Prostate gland (tissue), 2 donors: ENCODE measurements around the gene JAKMIP2. TPM values are rescaled to one million over a fixed set of nuclear protein-coding genes. Genes with fewer than 3 reads are reported as not detected.
"Not testable (repeated sequence)": the region's sequence is repeated elsewhere in the genome, so short reads cannot be mapped to it uniquely, and the experiment has no call there.

Experiments used
- DNase-seq: peaks from one replicate; pipeline ENCODE4 v3.0.0-alpha.2; 2019; ENCODE audit warnings: low spot score
- H3K27ac ChIP-seq, 2 donors: fragments of 200-600 bp; sonication (generic); 2 replicates each; pipeline ENCODE4 v1.5.1; 2017 to 2019
- H3K27me3 ChIP-seq: fragments of 200-600 bp; sonication (generic); replicated peaks from 2 replicates; pipeline ENCODE4 v1.5.1; 2019; ENCODE audit not compliant: insufficient read depth
- H3K36me3 ChIP-seq, 2 donors: fragments of 200-600 bp; sonication (generic); 1 replicate in 1 of 2; 2 replicates in 1 of 2; pipeline versions ENCODE4 v1.5.1 to v1.8.1; 2017 to 2019
- H3K4me1 ChIP-seq: fragments of 200-600 bp; sonication (generic); replicated peaks from 2 replicates; pipeline ENCODE4 v1.5.1; 2019
- H3K4me3 ChIP-seq, 2 donors: fragments of 200-600 bp; sonication (generic); 2 replicates each; pipeline ENCODE4 v1.5.1; 2017 to 2019
- H3K9me3 ChIP-seq: fragments of 200-600 bp; sonication (generic); 2 replicates; pipeline ENCODE4 v1.5.1; 2017
- POLR2A ChIP-seq: fragments of 450-650 bp; IDR thresholded peaks from one replicate; pipeline ENCODE4 v1.6.1; 2016; ENCODE audit warnings: antibody characterized with exemption, mild to moderate bottlenecking
- POLR2AphosphoS5 ChIP-seq: sonication (generic); formaldehyde crosslinking; IDR thresholded peaks from one replicate; pipeline ENCODE4 v1.6.1; 2017; ENCODE audit warnings: antibody characterized with exemption
- WGBS: methylation state at CpG from one replicate; pipeline ENCODE4 v1.1.5; 2018; 5-methylcytosine and 5-hydroxymethylcytosine counted together
- intact Hi-C: fragments of 100-400 bp; cut with DNase I; formaldehyde crosslinking; loops from one replicate; pipeline ENCODE4 v1.14.2; 2022
- total RNA-seq, 2 donors: library from RNA; depleted of rRNA; stranded (reverse); fragments of >200 nt; gene quantifications; one replicate each; pipeline ENCODE4 v1.1.0, GENCODE V29; 2016
- TF ChIP-seq, protein P1 (sequence below), 4 experiments: fragments of 200-600 bp in 2 of 4; fragments of 450-650 bp in 2 of 4; sonication (generic) in 2 of 4; IDR thresholded peaks; 1 replicate in 3 of 4; 2 replicates in 1 of 4; pipeline ENCODE4 v1.5.1; 2016 to 2019; ENCODE audit warnings: antibody characterized with exemption in 4 of 4, mild to moderate bottlenecking in 2 of 4, moderate library complexity in 2 of 4

The JAKMIP2 gene
- total RNA-seq, 2 donors from 2014 or later, result 0.85 to 1.2 TPM

DNA sequence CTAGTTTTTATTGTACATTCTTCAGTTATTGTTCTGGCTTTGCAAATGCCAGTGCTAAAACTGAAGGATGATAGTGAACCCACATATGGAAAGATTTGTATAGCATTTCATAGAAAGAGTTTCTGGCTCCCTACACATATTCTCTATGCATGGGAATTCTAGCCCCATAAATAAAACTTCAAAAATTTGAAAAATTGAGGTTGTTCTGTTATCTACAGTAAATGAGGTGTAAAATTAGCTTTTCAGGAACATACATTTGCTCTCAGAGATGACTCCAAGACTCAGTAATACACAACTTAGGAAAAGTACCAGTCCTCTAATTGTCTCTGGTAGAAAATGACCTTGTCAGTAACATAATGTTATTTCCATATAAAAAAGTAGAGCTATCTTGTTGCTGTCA is 192.4 kb downstream of the JAKMIP2 start:
- H3K27ac ChIP-seq, result no peak overlapping the region
- no peak for TF ChIP-seq POLR2AphosphoS5
- TF ChIP-seq, protein P1, sequence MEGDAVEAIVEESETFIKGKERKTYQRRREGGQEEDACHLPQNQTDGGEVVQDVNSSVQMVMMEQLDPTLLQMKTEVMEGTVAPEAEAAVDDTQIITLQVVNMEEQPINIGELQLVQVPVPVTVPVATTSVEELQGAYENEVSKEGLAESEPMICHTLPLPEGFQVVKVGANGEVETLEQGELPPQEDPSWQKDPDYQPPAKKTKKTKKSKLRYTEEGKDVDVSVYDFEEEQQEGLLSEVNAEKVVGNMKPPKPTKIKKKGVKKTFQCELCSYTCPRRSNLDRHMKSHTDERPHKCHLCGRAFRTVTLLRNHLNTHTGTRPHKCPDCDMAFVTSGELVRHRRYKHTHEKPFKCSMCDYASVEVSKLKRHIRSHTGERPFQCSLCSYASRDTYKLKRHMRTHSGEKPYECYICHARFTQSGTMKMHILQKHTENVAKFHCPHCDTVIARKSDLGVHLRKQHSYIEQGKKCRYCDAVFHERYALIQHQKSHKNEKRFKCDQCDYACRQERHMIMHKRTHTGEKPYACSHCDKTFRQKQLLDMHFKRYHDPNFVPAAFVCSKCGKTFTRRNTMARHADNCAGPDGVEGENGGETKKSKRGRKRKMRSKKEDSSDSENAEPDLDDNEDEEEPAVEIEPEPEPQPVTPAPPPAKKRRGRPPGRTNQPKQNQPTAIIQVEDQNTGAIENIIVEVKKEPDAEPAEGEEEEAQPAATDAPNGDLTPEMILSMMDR (IDR thresholded peaks at IDR 0.05), result no peak
- DNase-seq, result no peak
- H3K27me3 ChIP-seq, result no peaks in the 10 kb centered on the region
- H3K4me1 ChIP-seq, result no peaks in the 10 kb centered on the region
- H3K4me3 ChIP-seq, result no peak overlapping the region
- H3K36me3 ChIP-seq, result no peaks in the 10 kb centered on the region
- H3K9me3 ChIP-seq, result no peaks in the 10 kb centered on the region
- intact Hi-C loops, result no loop called here

DNA sequence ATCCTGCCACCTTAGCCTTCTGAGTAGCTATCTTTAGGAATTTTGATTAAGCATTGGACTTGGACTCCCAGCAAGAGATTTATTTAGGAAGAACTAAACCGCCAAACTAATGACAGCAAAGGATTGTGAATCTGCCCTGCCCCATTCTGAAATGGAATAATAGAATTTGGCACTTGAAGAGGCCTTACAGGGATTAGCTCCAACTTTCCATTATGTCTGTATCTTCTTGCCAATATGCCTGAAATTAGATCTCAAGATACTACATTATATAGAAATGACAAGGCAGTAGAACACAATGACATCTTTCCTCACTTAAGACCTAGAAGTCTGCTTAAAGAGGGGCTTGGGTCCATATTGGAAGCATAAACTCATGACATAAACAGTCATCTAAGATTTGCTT is 195.7 kb downstream of the JAKMIP2 start:
- no peak for DNase-seq
- Histone ChIP-seq H3K9me3 (no peaks in the 10 kb centered on the region), H3K27me3 (no peaks in the 10 kb centered on the region), H3K36me3 (no peaks in the 10 kb centered on the region), H3K27ac (no peak overlapping the region), H3K4me1 (no peaks in the 10 kb centered on the region), H3K4me3 (no peak overlapping the region)
- intact Hi-C loops, result no loop called here
- WGBS, result 73% methylated on average over 1 of the region's 1 CpG
- TF ChIP-seq, protein P1 (IDR thresholded peaks at IDR 0.05), result no peak
- no peak for TF ChIP-seq POLR2AphosphoS5
- TF ChIP-seq POLR2A, result no peak

DNA sequence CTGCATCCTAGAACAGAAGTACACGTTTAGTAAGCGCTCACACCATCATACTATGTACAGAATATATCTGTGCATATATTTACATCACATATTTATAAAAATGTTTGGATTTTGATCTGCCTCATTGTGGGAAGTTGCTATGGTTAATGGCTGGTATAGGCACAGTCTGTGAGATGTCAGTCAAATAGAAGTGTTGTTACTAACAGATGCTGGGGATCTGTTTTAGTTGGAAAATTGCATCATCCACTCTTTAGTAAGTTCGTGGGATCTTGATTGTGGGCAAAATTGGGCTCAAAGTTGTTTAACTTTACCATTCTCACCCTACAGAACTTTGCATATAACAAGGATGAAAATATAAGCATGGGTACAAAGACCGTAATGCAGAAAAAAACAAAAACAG is 196.3 kb downstream of the JAKMIP2 start:
- Histone ChIP-seq H3K27ac (no peak overlapping the region), H3K9me3 (no peaks in the 10 kb centered on the region), H3K4me1 (no peaks in the 10 kb centered on the region), H3K4me3 (no peak overlapping the region), H3K36me3 (no peaks in the 10 kb centered on the region), H3K27me3 (no peaks in the 10 kb centered on the region)
- WGBS, result 95% methylated on average over 4 of the region's 4 CpGs
- intact Hi-C loops, result no loop called here
- TF ChIP-seq, protein P1 (IDR thresholded peaks at IDR 0.05), result no peak
- no peak for TF ChIP-seq POLR2A
- no peak for TF ChIP-seq POLR2AphosphoS5
- no peak for DNase-seq

DNA sequence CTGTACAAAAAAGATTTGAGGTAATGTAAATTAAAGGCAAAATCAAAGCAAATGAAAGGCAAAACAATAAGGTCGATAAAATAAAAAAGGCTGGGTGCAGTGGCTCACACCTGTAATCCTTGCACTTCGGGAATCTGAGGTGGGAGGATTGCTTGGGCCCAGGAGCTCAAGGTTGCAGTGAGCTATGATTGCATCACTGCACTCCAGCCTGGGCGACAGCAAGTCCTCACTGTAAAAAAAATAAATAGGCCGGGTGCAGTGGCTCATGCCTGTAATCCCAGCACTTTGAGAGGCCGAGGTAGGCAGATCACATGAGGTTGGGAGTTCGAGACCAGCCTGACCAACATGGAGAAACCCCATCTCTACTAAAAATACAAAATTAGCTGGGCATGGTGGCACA is 200.3 kb downstream of the JAKMIP2 start:
- intact Hi-C loops, result not testable (repeated sequence)

DNA sequence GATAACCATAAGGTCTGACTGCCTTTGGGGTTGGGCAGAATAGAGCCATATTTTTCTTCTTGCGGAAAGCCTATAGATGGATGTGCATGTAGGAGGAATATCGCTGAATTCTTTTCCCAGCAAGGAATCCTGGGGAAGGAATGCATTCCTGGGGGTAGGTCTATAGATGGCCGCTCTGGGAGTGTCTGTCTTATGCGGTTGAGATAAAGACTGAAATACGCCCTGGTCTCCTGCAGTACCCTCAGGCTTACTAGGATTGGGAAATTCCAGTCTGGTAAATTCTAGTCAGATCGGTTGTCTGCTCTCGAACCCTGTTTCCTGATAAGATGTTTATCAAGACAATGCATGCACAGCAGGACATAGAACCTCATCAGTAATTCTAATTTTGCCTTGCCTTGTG is 202.1 kb downstream of the JAKMIP2 start:
- DNase-seq, H3K4me3 ChIP-seq, H3K36me3 ChIP-seq, intact Hi-C loops, H3K27me3 ChIP-seq, H3K9me3 ChIP-seq, H3K4me1 ChIP-seq, H3K27ac ChIP-seq: not testable (repeated sequence)
- WGBS, result 93% methylated on average over 7 of the region's 7 CpGs

More for the DNA sequence above, 200.3 kb downstream of the JAKMIP2 start:
- not testable (repeated sequence) for H3K4me3 ChIP-seq, H3K9me3 ChIP-seq, H3K36me3 ChIP-seq, DNase-seq, H3K4me1 ChIP-seq, H3K27ac ChIP-seq, H3K27me3 ChIP-seq
- WGBS, result 71% methylated on average over 6 of the region's 6 CpGs

DNA sequence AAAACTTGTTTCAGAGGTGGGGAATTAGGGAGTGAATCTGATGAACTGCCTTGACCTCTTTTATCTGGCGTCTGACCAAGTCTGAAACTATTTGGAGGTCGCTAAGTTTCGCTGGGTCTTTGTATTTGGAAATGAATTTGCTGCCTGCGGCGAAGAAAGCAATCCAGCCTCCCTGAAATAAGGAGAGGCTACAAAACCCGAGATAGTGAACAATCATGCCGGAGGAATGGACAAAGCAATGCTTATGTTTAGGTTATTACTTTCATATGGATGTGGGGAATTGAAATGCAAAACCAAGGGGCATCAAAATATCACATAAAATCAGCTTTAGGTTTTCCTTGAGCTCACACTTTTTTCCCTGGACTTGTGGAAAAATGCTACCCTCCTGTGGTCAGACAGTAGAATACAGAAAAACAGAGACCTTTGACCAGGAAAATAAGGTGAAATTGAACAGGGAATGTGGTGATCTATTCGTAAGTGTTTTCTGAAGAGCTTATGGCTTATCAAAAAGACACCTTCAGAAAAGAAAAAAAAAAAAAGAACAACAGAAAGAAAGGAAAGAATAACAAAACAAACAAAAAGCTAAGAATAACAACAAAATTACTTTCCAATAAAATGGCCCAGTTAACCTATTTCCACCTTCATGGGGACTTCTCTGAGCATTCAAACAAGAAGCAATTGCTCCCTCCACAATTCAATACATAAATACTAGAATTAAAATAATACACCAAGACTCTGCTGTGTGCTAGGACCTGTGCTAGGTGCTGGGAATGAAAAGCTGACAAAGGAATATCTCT is 204.1 kb downstream of the JAKMIP2 start:
- H3K4me3 ChIP-seq, result no peak overlapping the region
- no peaks in the 10 kb centered on the region for H3K4me1 ChIP-seq
- no peak overlapping the region for H3K27ac ChIP-seq
- intact Hi-C loops, result loop anchor here (2.0 to 5.0 kb wide), 2 partner anchors 126 to 354 kb away; no protein-coding TSS in a partner anchor
- no peak for DNase-seq
- H3K27me3 ChIP-seq, result no peaks in the 10 kb centered on the region
- TF ChIP-seq, protein P1 (IDR thresholded peaks at IDR 0.05), result peak in 2 of 4 experiments; percentile 67 to 70
- no peak for TF ChIP-seq POLR2A
- TF ChIP-seq POLR2AphosphoS5, result no peak
- WGBS, result 33% methylated on average over 8 of the region's 8 CpGs
- H3K9me3 ChIP-seq, result no peaks in the 10 kb centered on the region
- H3K36me3 ChIP-seq, result no peaks in the 10 kb centered on the region
